GM19372 (cell line): ENCODE data around the gene SLC5A2.
"Not testable (repeated sequence)": the region's sequence is repeated elsewhere in the genome, so short reads cannot be mapped to it uniquely, and the experiment has no call there.

Source experiments
- ATAC-seq: cut with Tn5 transposase; IDR thresholded peaks from one replicate; pipeline ENCODE4 v1.9.1; 2021; ENCODE audit warnings: mild to moderate bottlenecking, low read depth, moderate library complexity; ENCODE audit not compliant: unreplicated experiment

Gene SLC5A2

GRCh38 chr16:31523768-31524167 lies 40.8 kb downstream of the SLC5A2 start:
- ATAC-seq: not testable (repeated sequence)

- ATAC-seq: no peak
Measured at GRCh38 chr16:31525113-31525512, 42.2 kb downstream of the SLC5A2 start.

- ATAC-seq: no peak
Measured at GRCh38 chr16:31527734-31528274, 44.9 kb downstream of the SLC5A2 start, which contains the start of gene AHSP. Gene AHSP, plus strand, starts transcription at chr16:31527900. Its CDS starts 240 bp downstream, at chr16:31528140.

GRCh38 chr16:31528523-31529107 lies 45.7 kb downstream of the SLC5A2 start:
- ATAC-seq: no peak

DNA sequence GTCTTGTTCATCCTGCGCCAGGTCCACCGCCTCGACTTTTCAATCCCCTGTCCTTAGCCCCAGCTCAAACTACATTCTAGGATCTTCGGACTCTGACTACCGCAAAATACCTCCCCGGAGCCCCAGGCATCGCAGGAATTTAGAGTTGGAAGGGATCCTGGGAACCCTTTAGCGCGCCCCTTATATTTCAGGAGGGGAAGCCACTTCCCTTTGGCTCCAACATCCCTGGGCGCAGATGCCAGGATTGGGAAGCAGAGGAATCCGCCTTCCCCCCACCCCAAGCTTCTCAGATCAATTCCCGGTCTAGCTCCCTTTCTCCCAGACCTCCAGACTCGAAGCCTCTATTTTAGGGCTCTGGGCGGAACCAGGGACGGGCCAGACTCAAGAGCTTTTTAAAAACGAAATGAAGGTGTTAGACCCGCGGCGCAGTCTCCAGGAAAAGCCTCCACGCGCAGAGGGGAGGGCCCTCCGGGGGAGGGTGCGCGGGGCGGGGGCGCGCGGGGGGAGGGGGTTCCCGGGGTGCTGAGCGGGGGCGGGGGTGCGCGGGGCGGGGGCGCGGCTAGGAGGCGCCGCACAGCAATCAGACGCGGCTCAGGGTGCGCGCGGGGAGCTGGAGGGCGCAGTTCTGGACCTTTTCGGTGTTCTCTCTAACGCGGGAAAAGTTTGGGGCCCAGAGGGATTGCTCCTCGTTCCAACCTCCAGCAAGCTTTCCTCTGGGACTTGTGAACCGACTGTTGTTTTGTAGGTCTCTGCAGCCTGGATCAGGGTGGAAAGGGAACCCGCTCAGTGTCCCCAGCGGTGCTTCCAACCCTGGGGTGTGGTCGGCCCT lies 46.4 kb downstream of the SLC5A2 start:
- ATAC-seq: no peak

DNA sequence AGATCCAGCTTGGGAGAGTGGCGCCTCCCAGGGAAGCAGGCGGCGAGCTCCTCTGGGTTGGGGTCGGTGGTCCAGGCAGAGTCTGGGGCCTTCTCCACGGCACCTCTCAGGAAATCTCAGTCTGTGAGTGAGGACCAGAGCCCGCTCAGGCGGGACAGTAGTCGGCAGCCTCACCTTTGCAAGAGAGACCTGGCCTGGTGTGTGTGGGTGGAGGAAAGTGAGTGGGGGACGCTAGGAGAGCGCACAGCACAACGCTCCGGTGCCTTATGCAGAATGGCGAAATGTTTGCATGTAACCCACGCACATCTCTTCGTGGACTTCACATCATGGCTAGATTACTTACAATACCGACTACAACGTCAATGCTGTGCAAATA lies 47.0 kb downstream of the SLC5A2 start:
- no peak for ATAC-seq

- ATAC-seq: no peak
Measured at GRCh38 chr16:31530405-31530804, 47.5 kb downstream of the SLC5A2 start.

DNA sequence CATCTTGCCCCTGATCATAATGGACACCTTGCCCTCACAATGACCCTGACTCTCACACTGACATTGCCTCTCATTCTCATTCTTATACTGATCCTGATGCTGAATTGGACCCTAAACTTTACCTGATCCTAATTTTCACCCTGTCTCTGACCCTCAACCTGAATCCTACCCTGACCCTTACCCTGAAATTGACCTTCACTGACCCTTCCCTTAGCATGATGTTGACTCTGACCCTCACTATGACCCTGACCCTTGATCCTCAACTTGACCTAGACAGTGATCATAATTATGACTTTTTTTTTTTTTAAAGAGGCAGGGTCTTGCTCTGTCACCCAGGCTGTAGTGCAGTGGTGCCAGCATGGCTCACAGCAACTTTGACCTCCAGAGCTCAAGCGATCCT lies 48.2 kb downstream of the SLC5A2 start:
- ATAC-seq: no peak

DNA sequence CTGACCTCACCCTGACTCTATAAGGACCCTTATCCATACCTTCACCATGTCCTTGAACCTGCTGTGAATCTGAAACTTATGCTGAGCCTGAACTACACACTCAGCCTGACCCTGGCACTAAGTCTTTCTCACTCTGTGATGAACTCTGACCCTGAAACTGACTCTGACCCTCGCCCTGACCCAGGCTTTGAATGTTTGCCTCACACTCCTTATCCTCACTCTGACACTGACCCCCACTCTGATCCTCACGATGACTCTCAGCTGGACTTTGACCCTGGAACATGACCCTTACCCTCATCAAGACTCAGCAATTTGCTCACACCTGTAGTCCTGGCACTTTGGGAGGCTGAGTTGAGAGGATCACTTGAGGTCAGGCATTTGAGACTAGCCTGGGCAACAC lies 49.2 kb downstream of the SLC5A2 start:
- ATAC-seq: no peak

GRCh38 chr16:31532896-31533295 lies 50.0 kb downstream of the SLC5A2 start:
- ATAC-seq: no peak

DNA sequence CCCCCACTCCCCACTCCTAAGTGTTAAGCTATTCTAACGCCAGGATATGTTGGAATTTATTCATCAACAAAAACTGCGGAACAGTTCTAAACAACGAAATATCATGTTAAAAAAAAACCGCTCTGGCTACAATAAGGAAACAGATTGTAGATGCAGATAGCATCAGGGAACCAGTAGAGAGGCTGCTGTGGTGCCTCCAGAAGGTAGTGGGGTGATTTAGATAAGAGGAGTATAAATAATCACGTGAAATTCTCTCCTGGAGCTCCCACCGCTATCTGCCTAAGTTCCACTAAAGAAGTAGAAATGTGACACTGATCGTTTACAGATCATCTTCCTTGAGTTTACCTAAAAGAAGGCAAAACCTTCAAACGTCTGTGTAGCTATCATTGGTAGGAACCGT lies 52.8 kb downstream of the SLC5A2 start:
- no peak for ATAC-seq

DNA sequence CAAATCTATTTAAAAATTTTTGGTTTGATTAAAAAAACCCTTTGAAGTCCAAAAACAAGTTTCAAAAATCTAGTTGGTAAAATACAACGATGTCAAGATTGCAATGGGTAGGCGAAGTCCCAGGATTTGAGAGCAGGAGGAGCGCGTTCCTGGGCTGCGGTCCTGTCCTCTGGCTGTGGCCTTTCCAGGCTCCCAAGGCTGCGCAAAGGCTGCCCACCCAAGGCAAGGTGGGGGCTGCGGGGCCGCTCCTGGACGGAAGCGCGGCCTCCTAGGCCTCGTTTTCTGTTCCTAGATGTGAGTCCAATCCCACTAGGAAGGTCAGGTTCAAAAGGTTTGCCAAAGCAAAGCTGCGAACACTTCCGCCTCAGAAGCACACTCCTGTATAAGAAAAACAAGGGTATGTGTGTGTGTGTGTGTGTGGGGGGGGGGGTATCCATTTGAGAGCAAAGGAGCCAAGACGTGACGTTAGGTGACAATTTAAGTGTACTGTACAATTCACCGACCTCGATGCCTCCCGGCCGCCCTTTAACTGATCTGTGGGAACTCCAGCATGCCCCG lies 54.0 kb downstream of the SLC5A2 start:
- no peak for ATAC-seq

DNA sequence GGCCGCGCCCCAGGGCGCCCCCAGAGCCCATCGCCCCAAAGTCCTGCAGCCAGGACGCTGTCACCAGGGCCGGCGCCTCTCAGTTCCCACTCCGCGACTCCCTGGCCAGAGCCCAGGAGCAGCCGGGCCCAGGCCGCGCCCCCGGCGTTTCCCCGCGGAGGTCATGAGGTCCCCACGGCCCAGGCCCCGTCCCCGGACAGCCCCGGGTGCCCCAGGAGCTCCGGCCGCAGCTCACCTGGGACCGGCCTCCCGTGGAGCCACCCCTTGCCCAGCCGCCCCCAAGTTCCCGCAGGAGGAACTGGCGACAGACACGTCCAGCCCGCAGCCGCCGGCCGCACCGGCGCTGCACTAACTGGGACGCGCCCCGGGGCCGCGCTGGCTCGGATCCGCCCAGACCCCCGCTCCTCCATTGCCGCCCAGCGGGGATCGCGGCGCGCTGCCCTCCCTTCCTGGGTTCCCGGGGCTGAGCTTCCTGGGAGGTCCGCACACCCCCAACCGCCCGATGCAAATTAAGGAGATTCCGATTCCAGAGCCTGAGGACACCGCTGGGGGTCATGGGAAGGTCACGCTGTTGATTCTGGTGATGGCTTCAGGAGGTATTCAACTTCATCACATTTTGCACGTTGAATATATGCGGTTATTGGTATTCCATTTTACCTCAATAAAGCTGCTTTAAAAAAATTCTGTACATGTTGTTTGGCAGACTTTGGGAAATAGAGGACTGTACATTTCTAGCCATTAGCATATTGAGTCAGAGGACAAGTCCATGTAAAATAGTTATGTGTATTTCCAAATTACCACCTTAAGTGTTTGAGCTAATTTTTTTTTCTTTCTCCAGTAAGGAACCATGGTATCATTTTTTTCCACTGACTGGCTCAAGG lies 54.7 kb downstream of the SLC5A2 start:
- no peak for ATAC-seq

DNA sequence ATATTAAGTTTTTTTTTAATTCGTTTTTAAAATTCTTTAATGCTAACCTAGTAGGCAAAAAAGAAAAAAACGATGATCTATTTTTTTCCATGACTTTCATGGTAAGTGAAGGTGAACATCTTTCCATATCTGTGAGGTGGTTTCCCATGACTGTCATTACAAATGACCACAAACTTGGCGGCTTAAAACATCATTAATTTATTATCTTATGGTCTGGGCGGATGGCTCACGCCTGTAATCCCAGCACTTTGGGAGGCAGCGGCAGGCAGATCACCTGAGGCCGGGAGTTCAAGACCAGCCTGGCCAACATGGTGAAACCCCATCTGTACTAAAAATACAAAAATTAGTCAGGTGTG lies 55.3 kb downstream of the SLC5A2 start:
- not testable (repeated sequence) for ATAC-seq

GRCh38 chr16:31539762-31540161 lies 56.8 kb downstream of the SLC5A2 start:
- ATAC-seq: not testable (repeated sequence)
